Psoas muscle (tissue), 8 donors: Measurements from ENCODE around the gene BTBD17. TPM values are rescaled to one million over a fixed set of nuclear protein-coding genes. Genes with fewer than 3 reads are reported as not detected.

Source experiments
- ATAC-seq, 4 donors: fragments of 200-7000 bp; cut with Tn5 transposase; one replicate each; pipeline ENCODE4 v1.9.1; 2020; ENCODE audit warnings: moderate library complexity in 3 of 4, mild to moderate bottlenecking in 2 of 4
- DNase-seq, 2 donors: peaks; one replicate each; pipeline ENCODE4 v3.0.0-alpha.2; 2020
- H3K27ac ChIP-seq: fragments of 200-600 bp; one replicate; pipeline ENCODE4 v1.8.0; 2022
- H3K27me3 ChIP-seq, 3 donors: fragments of 200-600 bp in 1 of 3; one replicate each; pipeline versions ENCODE4 v1.6.1 to v1.8.0; 2013 to 2022; ENCODE audit warnings: low read length in 2 of 3, mild to moderate bottlenecking in 2 of 3, moderate library complexity in 1 of 3; ENCODE audit not compliant: insufficient read depth in 3 of 3
- H3K36me3 ChIP-seq, 2 donors: fragments of 200-600 bp in 1 of 2; one replicate each; pipeline versions ENCODE4 v1.6.1 to v1.8.0; 2013 to 2022; ENCODE audit warnings: low read depth in 1 of 2, mild to moderate bottlenecking in 1 of 2, moderate library complexity in 1 of 2; ENCODE audit not compliant: insufficient read depth in 1 of 2
- H3K4me1 ChIP-seq: fragments of 200-600 bp; one replicate; pipeline ENCODE4 v1.8.0; 2022
- H3K4me3 ChIP-seq: fragments of 200-600 bp; one replicate; pipeline ENCODE4 v1.8.0; 2022; ENCODE audit warnings: mild to moderate bottlenecking
- H3K9me3 ChIP-seq: fragments of 200-600 bp; one replicate; pipeline ENCODE4 v1.8.0; 2022
- WGBS, 3 donors: extraction: QIAGEN DNeasy Blood & Tissue Kit; methylation state at CpG; one replicate each; pipeline versions ENCODE4 v1.1.6 to v1.1.7; 2013; 5-methylcytosine and 5-hydroxymethylcytosine counted together
- intact Hi-C, 2 donors: fragments of 100-400 bp; cut with DNase I; formaldehyde crosslinking; loops; one replicate each; pipeline versions ENCODE4 v1.11.0 to v1.14.2; 2022
- polyA plus RNA-seq, 3 donors: library from polyadenylated mRNA; stranded (reverse); fragments of 200-250 nt; gene quantifications; one replicate each; pipeline ENCODE4 v1.2.3, GENCODE V29; 2013
- total RNA-seq, 4 donors: library from RNA; stranded (reverse); fragmentation: NEBNext Ultra II Directional in 2 of 4; extraction: Animal tissue kit (Norgen Biotek cat#: 25700) in 2 of 4; gene quantifications; one replicate each; pipeline versions ENCODE4 v1.2.1 to v1.2.4, GENCODE V29; 2021 to 2023
- TF ChIP-seq, protein P1 (sequence below): fragments of 200-600 bp; IDR thresholded peaks from one replicate; pipeline ENCODE4 v1.8.0; 2022; ENCODE audit warnings: antibody characterized with exemption
- donor health status: healthy with polysubstance abuse.
- donor health status: DM: no; HTN: no; CAD: no; lungs with moderate emphysema.
- donor health status: Bipolar disorder and iron deficiency.
- donor health status: healthy.
- donor health status: DM: yes; HTN: yes; CAD: no.
- donor health status: DM: no; HTN: no; CAD: no.
- donor health status: DM: no; HTN: no; CAD: no.
- donor health status: DM: yes; HTN: yes; CAD: no.

The BTBD17 gene
- total and polyA plus RNA-seq, 7 donors = not detected

DNA sequence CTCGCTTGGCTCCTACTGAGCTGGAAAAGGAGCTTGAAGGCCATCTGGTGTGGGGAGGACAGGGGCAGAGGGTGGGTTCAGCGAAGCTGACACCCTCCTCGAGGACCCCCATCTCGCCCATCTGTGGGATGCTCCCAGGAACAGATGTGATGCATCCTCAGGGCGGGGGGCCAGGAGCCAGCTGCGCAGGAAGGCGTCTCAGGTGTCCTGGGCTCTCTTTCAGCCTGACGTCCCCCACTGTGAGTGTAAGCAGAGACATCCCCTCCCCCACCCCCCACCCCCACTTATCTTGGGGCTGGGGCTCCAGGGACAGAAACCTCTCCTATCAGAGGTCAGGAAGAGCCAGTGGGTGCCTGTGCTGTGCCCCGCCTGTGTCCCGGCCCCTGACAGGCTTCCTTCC is 19.4 kb downstream of the BTBD17 start:
- DNase-seq (no peak), ATAC-seq (no peak)
- Histone ChIP-seq H3K9me3 (no peaks in the 10 kb centered on the region), H3K27ac (no peak overlapping the region), H3K4me3 (no peak overlapping the region), H3K36me3 (no peaks in the 10 kb centered on the region), H3K4me1 (no peaks in the 10 kb centered on the region), H3K27me3 (peaks cover 0 to 11% (median 4%) of the 10 kb centered on the region in 3 donors)
- WGBS, 3 donors = 68 to 80% (median 75%) methylated on average over 10 of the region's 10 CpGs
- TF ChIP-seq, protein P1, sequence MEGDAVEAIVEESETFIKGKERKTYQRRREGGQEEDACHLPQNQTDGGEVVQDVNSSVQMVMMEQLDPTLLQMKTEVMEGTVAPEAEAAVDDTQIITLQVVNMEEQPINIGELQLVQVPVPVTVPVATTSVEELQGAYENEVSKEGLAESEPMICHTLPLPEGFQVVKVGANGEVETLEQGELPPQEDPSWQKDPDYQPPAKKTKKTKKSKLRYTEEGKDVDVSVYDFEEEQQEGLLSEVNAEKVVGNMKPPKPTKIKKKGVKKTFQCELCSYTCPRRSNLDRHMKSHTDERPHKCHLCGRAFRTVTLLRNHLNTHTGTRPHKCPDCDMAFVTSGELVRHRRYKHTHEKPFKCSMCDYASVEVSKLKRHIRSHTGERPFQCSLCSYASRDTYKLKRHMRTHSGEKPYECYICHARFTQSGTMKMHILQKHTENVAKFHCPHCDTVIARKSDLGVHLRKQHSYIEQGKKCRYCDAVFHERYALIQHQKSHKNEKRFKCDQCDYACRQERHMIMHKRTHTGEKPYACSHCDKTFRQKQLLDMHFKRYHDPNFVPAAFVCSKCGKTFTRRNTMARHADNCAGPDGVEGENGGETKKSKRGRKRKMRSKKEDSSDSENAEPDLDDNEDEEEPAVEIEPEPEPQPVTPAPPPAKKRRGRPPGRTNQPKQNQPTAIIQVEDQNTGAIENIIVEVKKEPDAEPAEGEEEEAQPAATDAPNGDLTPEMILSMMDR = no peak
- intact Hi-C loops = no loop called here

DNA sequence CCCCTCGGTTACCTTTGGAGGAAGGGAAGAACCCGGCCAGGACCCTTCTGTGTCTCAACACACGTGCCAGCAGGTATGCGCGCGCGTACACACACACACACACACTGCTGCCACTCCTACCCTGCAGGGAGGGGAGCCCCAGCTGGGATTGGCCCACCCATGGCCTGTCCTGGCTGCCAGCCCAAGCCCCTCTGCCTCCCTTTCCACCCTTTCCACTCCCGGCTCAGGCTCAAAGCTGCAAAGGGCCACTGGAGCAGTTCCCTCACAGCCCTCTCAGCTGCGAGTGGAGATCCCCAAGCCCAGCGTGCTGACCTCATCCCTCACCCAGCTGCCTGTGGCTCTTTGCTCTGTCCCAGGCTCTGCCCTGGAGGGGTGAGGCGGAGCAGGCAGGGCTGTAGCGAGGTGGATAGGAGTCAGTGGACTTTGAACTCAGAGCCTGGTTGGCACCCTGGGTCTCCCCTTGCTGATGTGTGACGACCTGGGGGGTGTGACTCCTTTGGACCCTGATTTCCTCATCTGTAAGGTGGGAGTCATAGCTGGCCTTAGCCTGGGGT is 21.1 kb downstream of the BTBD17 start:
- 62 to 74% (median 70%) methylated on average over 9 to 13 of the region's 13 CpGs for WGBS, 3 donors
- DNase-seq = no peak
- TF ChIP-seq, protein P1 = no peak
- H3K27ac ChIP-seq = no peak overlapping the region
- intact Hi-C loops = no loop called here
- no peaks in the 10 kb centered on the region for H3K9me3 ChIP-seq
- no peaks in the 10 kb centered on the region for H3K4me1 ChIP-seq
- no peak overlapping the region for H3K4me3 ChIP-seq
- H3K36me3 ChIP-seq = no peaks in the 10 kb centered on the region
- peaks cover 0 to 18% (median 4%) of the 10 kb centered on the region in 3 donors for H3K27me3 ChIP-seq
- no peak for ATAC-seq

DNA sequence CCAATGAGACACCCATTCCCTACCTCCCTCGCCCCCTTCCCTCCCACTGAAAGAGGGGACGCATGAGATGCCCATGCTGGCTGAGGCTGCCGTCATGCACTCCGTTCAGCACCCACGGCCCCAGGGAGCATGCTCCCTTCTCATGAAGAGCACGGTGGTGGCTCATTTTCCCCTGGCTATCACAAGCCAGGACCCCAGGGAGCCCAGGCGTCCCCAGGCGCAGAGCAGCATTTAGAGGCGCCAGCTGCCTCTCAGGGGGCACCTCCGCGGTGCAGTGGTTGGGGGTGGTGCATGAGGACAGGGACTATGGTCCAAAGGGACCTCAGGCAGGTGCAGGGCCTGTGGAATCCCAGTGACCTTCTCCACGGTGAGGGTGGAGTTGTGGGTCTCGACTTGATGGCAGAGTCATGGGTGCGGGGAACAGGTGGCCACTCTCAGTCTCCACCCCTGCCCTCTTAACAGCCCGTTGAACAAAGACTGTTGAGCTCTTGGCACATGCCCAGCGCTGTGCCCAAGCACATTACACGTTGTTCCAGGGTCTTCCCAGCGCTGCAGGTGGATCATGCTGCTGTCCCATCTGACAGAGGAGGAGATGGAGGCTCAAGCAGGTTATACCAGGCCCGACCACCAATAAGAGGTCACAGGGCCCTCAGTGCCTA is 22.0 kb downstream of the BTBD17 start:
- peaks cover 0 to 17% (median 4%) of the 10 kb centered on the region in 3 donors for H3K27me3 ChIP-seq
- H3K27ac ChIP-seq = no peak overlapping the region
- 71 to 82% (median 81%) methylated on average over 19 of the region's 19 CpGs for WGBS, 3 donors
- ATAC-seq (no peak), DNase-seq (no peak)
- TF ChIP-seq, protein P1 = no peak
- H3K4me1 ChIP-seq = no peaks in the 10 kb centered on the region
- intact Hi-C loops = no loop called here
- no peaks in the 10 kb centered on the region for H3K36me3 ChIP-seq
- no peak overlapping the region for H3K4me3 ChIP-seq
- no peaks in the 10 kb centered on the region for H3K9me3 ChIP-seq

DNA sequence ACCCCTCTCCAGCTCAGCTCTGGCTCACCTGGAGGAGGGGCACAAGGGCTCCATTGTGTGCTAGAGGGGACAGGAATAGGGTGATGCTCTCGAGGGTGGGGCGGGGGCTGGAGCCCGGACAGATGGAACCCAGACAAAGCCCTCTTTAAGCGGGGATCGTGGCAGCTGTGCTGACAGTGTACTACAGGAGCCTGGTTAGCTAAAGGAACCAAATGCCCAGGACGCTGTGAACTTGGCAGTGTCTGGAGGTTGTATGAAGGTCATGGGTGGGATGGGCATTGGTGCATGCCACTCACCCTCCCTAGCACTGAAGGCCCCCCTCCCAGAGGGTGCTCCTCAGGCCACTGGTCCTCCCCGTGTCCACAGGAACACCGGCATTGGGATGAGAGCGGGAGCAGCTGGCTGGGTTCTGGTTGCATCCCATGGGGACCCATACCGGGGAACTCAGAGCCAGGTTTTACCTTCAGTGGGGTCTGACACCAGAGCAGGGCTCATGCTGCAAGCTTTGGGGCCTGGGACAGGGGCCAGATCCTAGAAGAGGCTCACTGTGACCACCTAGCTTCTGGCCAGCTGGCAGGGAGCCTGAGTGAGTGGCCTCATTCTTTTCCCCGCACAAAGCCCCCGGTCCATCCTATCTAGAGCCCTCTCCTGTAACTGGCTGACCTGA is 23.7 kb downstream of the BTBD17 start:
- intact Hi-C loops = no loop called here
- H3K9me3 ChIP-seq = no peaks in the 10 kb centered on the region
- no peak for DNase-seq
- H3K27ac ChIP-seq = no peak overlapping the region
- no peaks in the 10 kb centered on the region for H3K36me3 ChIP-seq
- no peak for ATAC-seq
- TF ChIP-seq, protein P1 = no peak
- no peaks in the 10 kb centered on the region for H3K4me1 ChIP-seq
- 27 to 42% (median 31%) methylated on average over 12 of the region's 12 CpGs for WGBS, 3 donors
- no peak overlapping the region for H3K4me3 ChIP-seq
- H3K27me3 ChIP-seq = peaks cover 0 to 13% (median 4%) of the 10 kb centered on the region in 3 donors
